ENCODE data around the gene PRCC. TPM values are rescaled to one million over a fixed set of nuclear protein-coding genes. Genes with fewer than 3 reads are reported as not detected.

The PRCC gene
- total and polyA plus RNA-seq, 2 of the 13 experiments (the other 11 are each of a cell fraction or from before 2014, with no cell fraction given) = 24.2 to 40.5 TPM

DNA sequence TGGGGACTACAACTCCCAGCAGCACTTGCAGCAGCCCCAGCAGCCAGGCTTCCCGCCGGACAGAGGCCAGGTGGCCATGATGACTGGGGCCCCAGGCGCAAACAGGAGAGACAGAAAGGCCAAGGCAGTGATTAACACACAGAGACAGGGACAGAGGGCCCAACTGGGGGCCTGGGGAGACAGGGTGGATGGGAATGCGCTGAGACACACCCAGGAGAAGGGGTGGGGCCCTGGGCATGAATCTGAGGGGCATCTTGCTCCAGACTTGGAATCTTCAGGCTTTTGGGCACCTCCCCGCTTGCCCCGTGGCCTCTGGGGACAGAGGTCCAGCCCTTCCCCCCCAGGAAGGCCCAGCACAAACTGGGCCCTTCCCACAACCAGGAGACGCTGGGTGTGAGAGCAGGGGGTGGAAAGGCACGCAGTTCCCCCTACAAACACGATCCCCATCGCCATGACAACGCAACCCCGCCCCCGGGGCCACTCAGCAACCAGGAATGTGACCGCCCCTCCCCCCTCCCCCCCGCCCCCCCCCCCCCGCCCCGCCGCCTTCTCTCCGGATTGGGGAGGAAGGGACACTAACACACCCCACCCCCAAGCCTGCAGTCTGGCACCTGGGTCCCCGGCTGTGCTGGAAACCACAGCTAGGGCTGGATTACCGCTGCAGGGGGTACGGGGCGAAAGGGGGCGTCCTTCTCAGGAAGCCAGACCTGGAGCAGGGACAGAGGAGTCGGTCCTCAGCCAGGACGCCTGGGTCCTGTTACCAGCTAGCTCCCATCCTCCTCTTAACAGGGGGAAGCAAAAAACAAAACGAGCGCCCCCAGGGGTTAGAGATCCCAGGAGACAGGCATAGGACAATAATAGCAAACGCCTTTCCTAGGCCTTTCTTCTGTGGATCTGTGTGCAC lies 20.4 kb upstream of the PRCC start (continued):
- TF ChIP-seq ZNF841 (CRISPR knock-in tag; IDR thresholded peaks at IDR 0.05; ENCODE audit: borderline replicate concordance) (no peak), TAF1 (CRISPR knock-in tag; IDR thresholded peaks at IDR 0.05) (no peak), SRF (IDR thresholded peaks at IDR 0.05; ENCODE audit: low read depth, low read length) (no peak), ZBTB38 (CRISPR knock-in tag; IDR thresholded peaks at IDR 0.05) (no peak), MTA1 (CRISPR knock-in tag; IDR thresholded peaks at IDR 0.05; ENCODE audit: borderline replicate concordance) (peak; percentile 33; the same call in 1 of the 2 replicates), SMARCC2 (IDR thresholded peaks at IDR 0.05) (no peak), CHCHD3 (CRISPR knock-in tag; IDR thresholded peaks at IDR 0.05) (no peak), ZNF326 (CRISPR knock-in tag; IDR thresholded peaks at IDR 0.05; ENCODE audit: borderline replicate concordance) (no peak), GABPB1 (CRISPR knock-in tag; IDR thresholded peaks at IDR 0.05) (peak; percentile 85)
- TF ChIP-seq, protein P1, sequence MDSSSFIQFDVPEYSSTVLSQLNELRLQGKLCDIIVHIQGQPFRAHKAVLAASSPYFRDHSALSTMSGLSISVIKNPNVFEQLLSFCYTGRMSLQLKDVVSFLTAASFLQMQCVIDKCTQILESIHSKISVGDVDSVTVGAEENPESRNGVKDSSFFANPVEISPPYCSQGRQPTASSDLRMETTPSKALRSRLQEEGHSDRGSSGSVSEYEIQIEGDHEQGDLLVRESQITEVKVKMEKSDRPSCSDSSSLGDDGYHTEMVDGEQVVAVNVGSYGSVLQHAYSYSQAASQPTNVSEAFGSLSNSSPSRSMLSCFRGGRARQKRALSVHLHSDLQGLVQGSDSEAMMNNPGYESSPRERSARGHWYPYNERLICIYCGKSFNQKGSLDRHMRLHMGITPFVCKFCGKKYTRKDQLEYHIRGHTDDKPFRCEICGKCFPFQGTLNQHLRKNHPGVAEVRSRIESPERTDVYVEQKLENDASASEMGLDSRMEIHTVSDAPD (CRISPR knock-in tag; IDR thresholded peaks at IDR 0.05) = no peak
- TF ChIP-seq, protein P2, sequence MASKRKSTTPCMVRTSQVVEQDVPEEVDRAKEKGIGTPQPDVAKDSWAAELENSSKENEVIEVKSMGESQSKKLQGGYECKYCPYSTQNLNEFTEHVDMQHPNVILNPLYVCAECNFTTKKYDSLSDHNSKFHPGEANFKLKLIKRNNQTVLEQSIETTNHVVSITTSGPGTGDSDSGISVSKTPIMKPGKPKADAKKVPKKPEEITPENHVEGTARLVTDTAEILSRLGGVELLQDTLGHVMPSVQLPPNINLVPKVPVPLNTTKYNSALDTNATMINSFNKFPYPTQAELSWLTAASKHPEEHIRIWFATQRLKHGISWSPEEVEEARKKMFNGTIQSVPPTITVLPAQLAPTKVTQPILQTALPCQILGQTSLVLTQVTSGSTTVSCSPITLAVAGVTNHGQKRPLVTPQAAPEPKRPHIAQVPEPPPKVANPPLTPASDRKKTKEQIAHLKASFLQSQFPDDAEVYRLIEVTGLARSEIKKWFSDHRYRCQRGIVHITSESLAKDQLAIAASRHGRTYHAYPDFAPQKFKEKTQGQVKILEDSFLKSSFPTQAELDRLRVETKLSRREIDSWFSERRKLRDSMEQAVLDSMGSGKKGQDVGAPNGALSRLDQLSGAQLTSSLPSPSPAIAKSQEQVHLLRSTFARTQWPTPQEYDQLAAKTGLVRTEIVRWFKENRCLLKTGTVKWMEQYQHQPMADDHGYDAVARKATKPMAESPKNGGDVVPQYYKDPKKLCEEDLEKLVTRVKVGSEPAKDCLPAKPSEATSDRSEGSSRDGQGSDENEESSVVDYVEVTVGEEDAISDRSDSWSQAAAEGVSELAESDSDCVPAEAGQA (IDR thresholded peaks at IDR 0.05; ENCODE audit: low read depth) = peak; percentile 47; the same call in 1 of the 2 replicates
- TF ChIP-seq, protein P2 (CRISPR knock-in tag; IDR thresholded peaks at IDR 0.05; ENCODE audit: borderline replicate concordance) = no peak
- TF ChIP-seq, protein P3, sequence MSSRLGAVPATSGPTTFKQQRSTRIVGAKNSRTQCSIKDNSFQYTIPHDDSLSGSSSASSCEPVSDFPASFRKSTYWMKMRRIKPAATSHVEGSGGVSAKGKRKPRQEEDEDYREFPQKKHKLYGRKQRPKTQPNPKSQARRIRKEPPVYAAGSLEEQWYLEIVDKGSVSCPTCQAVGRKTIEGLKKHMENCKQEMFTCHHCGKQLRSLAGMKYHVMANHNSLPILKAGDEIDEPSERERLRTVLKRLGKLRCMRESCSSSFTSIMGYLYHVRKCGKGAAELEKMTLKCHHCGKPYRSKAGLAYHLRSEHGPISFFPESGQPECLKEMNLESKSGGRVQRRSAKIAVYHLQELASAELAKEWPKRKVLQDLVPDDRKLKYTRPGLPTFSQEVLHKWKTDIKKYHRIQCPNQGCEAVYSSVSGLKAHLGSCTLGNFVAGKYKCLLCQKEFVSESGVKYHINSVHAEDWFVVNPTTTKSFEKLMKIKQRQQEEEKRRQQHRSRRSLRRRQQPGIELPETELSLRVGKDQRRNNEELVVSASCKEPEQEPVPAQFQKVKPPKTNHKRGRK (CRISPR knock-in tag; IDR thresholded peaks at IDR 0.05) = no peak
- TF ChIP-seq, protein P4, sequence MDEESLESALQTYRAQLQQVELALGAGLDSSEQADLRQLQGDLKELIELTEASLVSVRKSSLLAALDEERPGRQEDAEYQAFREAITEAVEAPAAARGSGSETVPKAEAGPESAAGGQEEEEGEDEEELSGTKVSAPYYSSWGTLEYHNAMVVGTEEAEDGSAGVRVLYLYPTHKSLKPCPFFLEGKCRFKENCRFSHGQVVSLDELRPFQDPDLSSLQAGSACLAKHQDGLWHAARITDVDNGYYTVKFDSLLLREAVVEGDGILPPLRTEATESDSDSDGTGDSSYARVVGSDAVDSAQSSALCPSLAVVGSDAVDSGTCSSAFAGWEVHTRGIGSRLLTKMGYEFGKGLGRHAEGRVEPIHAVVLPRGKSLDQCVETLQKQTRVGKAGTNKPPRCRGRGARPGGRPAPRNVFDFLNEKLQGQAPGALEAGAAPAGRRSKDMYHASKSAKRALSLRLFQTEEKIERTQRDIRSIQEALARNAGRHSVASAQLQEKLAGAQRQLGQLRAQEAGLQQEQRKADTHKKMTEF (CRISPR knock-in tag; IDR thresholded peaks at IDR 0.05) = peak; percentile 54
- TF ChIP-seq, protein P5, sequence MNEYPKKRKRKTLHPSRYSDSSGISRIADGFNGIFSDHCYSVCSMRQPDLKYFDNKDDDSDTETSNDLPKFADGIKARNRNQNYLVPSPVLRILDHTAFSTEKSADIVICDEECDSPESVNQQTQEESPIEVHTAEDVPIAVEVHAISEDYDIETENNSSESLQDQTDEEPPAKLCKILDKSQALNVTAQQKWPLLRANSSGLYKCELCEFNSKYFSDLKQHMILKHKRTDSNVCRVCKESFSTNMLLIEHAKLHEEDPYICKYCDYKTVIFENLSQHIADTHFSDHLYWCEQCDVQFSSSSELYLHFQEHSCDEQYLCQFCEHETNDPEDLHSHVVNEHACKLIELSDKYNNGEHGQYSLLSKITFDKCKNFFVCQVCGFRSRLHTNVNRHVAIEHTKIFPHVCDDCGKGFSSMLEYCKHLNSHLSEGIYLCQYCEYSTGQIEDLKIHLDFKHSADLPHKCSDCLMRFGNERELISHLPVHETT (CRISPR knock-in tag; conservative IDR thresholded peaks at IDR 0.05) = 0 out of 2 replicates have a peak, but pooled peaks have one; percentile 38
